Panc1 (cell line): ENCODE results near the gene SLC38A1. TPM values are rescaled to one million over a fixed set of nuclear protein-coding genes. Genes with fewer than 3 reads are reported as not detected.

Source experiments
- ATAC-seq: fragments of 200-7000 bp; cut with Tn5 transposase; 2 replicates; pipeline ENCODE4 v1.9.1; 2020; ENCODE audit warnings: mild to moderate bottlenecking, moderate library complexity
- BruUV-seq: library from RNA; stranded (reverse); fragments of 400-500 nt; replicated peaks from 2 replicates; lab custom pipeline; 2021; lab: Mats Ljungman, UMichigan
- CTCF ChIA-PET: fragments of 300-600 bp; sonication (Branson Sonifier 250); formaldehyde crosslinking; loops from one replicate; lab custom pipeline; 2022; ENCODE audit warnings: antibody characterized with exemption; lab: Charles Lee
- POLR2A ChIA-PET: fragments of 300-600 bp; sonication (Branson Sonifier 250); formaldehyde crosslinking; loops from one replicate; lab custom pipeline; 2022; ENCODE audit warnings: antibody characterized with exemption; lab: Charles Lee
- DNase-seq: peaks from one replicate; pipeline ENCODE4 v3.0.0-alpha.2; 2010; ENCODE audit warnings: low read depth, low spot score
- H3K27ac ChIP-seq: 2 replicates; pipeline ENCODE4 v1.5.1; 2011; ENCODE audit warnings: mild to moderate bottlenecking, low read length, inconsistent platforms
- H3K27me3 ChIP-seq: fragments of 200-500 bp; sonication (Bioruptor generic); 2 replicates; pipeline ENCODE4 v1.6.0; 2014; ENCODE audit warnings: low read length, inconsistent platforms; ENCODE audit not compliant: control insufficient read depth, insufficient read depth
- H3K36me3 ChIP-seq: fragments of 200-500 bp; sonication (Bioruptor generic); 2 replicates; pipeline ENCODE4 v1.5.1; 2014; ENCODE audit warnings: inconsistent platforms, mild to moderate bottlenecking, low read length, moderate library complexity; ENCODE audit not compliant: control insufficient read depth, insufficient read depth
- H3K4me1 ChIP-seq: 2 replicates; pipeline ENCODE4 v1.5.1; 2011; ENCODE audit warnings: inconsistent platforms, mild to moderate bottlenecking, low read length, moderate library complexity; ENCODE audit not compliant: control insufficient read depth, insufficient read depth
- H3K4me3 ChIP-seq, 2 experiments: 2 replicates each; pipeline ENCODE4 v1.5.1; 2011 to 2012; ENCODE audit warnings: low read depth in 2 of 2, low read length in 2 of 2, mild to moderate bottlenecking in 2 of 2, inconsistent platforms in 1 of 2, moderate library complexity in 1 of 2
- H3K9me3 ChIP-seq: fragments of 200-500 bp; sonication (Bioruptor generic); 2 replicates; pipeline ENCODE4 v1.5.1; 2014; ENCODE audit warnings: low read depth, mild to moderate bottlenecking, inconsistent platforms, low read length, moderate library complexity; ENCODE audit not compliant: control insufficient read depth, insufficient read depth
- POLR2AphosphoS5 ChIP-seq: IDR thresholded peaks from 2 replicates; pipeline ENCODE4 v1.6.1; 2012; ENCODE audit warnings: mild to moderate bottlenecking, low read depth, low read length, moderate library complexity
- SIN3A ChIP-seq: IDR thresholded peaks from 2 replicates; pipeline ENCODE4 v1.6.1; 2012; ENCODE audit warnings: low read depth, mild to moderate bottlenecking, low read length, moderate library complexity, borderline replicate concordance; ENCODE audit not compliant: insufficient read depth
- TCF7L2 ChIP-seq: IDR thresholded peaks from 2 replicates; pipeline ENCODE4 v1.6.1; 2011; ENCODE audit warnings: mild to moderate bottlenecking, low read depth, low read length, inconsistent platforms
- in situ Hi-C: cut with HindIII; loops from 2 replicates; pipeline ENCODE4 v1.10.0; 2016; ENCODE audit warnings: low sequenced_read_pairs, low pct_unique_long_range_greater_than_20kb
- intact Hi-C: fragments of 100-400 bp; cut with micrococcal nuclease; formaldehyde crosslinking; loops from one replicate; pipeline ENCODE4 v1.10.0; 2022; ENCODE audit not compliant: unreplicated experiment
- total RNA-seq: library from RNA; stranded (reverse); gene quantifications from one replicate; pipeline ENCODE4 v1.2.1, GENCODE V29; 2021; ENCODE audit not compliant: unreplicated experiment
- TF ChIP-seq, protein P1 (sequence below): fragments of 450-650 bp; IDR thresholded peaks from 2 replicates; pipeline ENCODE4 v1.5.1; 2017; ENCODE audit warnings: mild to moderate bottlenecking
- TF ChIP-seq, protein P2 (sequence below), 2 experiments: IDR thresholded peaks; 2 replicates each; pipeline ENCODE4 v1.6.1; 2011 to 2012; ENCODE audit warnings: low read depth in 2 of 2, control low read depth in 1 of 2, low read length in 1 of 2, mild to moderate bottlenecking in 1 of 2, moderate library complexity in 1 of 2; ENCODE audit not compliant: insufficient read depth in 1 of 2

Gene SLC38A1
- total RNA-seq, 1 experiment from 2014 or later = 127 TPM

DNA sequence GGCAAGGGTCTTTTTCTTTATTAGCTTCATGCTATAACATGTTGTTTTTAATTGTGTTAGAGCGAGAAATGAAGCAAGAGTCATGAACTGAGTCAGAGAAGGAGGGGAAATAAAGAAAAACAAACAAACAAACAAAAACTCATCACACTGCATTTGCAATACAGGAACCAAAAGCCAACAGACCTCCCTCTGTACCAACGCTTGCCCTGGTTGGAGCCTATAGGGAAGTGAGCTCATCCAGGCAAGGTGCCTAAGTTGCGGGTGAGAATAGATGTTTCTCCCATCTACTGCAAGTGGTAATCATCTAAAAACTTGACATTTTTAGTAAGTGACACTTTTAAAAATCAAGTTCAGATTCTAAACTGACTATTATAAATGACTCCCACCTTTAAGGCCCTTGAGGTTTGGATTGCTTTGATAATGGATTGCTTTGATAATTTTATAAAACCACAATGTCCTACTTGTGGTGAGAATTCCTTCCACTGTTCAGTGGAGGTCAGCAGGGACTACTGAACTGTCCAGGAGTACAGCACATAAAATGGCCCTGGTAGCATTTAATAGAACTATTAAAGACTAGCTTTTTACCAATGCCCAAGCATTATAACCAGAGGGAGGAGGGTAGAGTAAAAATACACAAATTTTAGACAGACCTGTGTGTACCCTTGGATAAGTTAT lies 31.3 kb downstream of the SLC38A1 start:
- intact Hi-C loops (no loop called here), in situ Hi-C loops (no loop called here)
- no peaks in the 10 kb centered on the region for H3K27me3 ChIP-seq
- no peaks in the 10 kb centered on the region; the same call in 1 of the 2 replicates for H3K36me3 ChIP-seq
- no peaks in the 10 kb centered on the region for H3K4me1 ChIP-seq
- BruUV-seq = no TSS peak
- ATAC-seq = no peak
- no peaks in the 10 kb centered on the region for H3K9me3 ChIP-seq
- no peak overlapping the region for H3K4me3 ChIP-seq
- ChIA-PET POLR2A (no interaction called here), CTCF (no interaction called here)
- DNase-seq = no peak
- H3K27ac ChIP-seq = no peak overlapping the region
- TF ChIP-seq, protein P1, sequence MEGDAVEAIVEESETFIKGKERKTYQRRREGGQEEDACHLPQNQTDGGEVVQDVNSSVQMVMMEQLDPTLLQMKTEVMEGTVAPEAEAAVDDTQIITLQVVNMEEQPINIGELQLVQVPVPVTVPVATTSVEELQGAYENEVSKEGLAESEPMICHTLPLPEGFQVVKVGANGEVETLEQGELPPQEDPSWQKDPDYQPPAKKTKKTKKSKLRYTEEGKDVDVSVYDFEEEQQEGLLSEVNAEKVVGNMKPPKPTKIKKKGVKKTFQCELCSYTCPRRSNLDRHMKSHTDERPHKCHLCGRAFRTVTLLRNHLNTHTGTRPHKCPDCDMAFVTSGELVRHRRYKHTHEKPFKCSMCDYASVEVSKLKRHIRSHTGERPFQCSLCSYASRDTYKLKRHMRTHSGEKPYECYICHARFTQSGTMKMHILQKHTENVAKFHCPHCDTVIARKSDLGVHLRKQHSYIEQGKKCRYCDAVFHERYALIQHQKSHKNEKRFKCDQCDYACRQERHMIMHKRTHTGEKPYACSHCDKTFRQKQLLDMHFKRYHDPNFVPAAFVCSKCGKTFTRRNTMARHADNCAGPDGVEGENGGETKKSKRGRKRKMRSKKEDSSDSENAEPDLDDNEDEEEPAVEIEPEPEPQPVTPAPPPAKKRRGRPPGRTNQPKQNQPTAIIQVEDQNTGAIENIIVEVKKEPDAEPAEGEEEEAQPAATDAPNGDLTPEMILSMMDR = no peak
- TF ChIP-seq SIN3A (no peak), TCF7L2 (no peak), POLR2AphosphoS5 (no peak)
- TF ChIP-seq, protein P2, sequence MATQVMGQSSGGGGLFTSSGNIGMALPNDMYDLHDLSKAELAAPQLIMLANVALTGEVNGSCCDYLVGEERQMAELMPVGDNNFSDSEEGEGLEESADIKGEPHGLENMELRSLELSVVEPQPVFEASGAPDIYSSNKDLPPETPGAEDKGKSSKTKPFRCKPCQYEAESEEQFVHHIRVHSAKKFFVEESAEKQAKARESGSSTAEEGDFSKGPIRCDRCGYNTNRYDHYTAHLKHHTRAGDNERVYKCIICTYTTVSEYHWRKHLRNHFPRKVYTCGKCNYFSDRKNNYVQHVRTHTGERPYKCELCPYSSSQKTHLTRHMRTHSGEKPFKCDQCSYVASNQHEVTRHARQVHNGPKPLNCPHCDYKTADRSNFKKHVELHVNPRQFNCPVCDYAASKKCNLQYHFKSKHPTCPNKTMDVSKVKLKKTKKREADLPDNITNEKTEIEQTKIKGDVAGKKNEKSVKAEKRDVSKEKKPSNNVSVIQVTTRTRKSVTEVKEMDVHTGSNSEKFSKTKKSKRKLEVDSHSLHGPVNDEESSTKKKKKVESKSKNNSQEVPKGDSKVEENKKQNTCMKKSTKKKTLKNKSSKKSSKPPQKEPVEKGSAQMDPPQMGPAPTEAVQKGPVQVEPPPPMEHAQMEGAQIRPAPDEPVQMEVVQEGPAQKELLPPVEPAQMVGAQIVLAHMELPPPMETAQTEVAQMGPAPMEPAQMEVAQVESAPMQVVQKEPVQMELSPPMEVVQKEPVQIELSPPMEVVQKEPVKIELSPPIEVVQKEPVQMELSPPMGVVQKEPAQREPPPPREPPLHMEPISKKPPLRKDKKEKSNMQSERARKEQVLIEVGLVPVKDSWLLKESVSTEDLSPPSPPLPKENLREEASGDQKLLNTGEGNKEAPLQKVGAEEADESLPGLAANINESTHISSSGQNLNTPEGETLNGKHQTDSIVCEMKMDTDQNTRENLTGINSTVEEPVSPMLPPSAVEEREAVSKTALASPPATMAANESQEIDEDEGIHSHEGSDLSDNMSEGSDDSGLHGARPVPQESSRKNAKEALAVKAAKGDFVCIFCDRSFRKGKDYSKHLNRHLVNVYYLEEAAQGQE (IDR thresholded peaks at IDR 0.05; ENCODE audit: insufficient read depth in 1 of 2, low read depth in 2 of 2, low read length in 1 of 2) = no peak

DNA sequence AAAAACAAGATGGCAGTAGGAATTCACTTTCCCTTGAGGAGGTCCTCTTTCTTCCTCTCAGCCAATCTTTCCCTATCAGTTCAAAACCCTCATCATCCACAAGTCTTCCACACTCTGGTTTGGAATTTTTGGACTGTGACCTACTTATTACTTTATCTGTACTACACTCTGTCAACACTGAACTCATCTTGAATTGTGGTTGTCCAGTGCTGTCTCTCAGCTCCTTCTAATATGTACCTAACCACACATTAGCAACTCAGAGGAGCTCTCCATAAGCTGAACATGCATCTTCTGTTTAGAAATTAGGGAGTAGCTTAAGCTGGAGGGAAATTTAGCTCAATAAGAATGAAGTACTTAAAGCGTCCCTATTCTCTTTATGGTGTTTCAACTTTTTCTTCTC lies 34.8 kb downstream of the SLC38A1 start:
- no peak for ATAC-seq
- Histone ChIP-seq H3K4me1 (no peaks in the 10 kb centered on the region), H3K27ac (no peak overlapping the region), H3K36me3 (0 out of 2 replicates have a peak, but pooled peaks cover 7% of the 10 kb centered on the region), H3K4me3 (no peak overlapping the region), H3K9me3 (no peaks in the 10 kb centered on the region), H3K27me3 (no peaks in the 10 kb centered on the region)
- intact Hi-C loops (no loop called here), in situ Hi-C loops (no loop called here)
- POLR2A ChIA-PET = interaction anchor here (0.7 kb wide), 1 partner anchor 34 kb away, joined by 3 read pairs; no protein-coding TSS in a partner anchor
- TF ChIP-seq TCF7L2 (no peak), POLR2AphosphoS5 (no peak), SIN3A (no peak)
- TF ChIP-seq, protein P2 (IDR thresholded peaks at IDR 0.05; ENCODE audit: insufficient read depth in 1 of 2, low read depth in 2 of 2, low read length in 1 of 2) = no peak
- TF ChIP-seq, protein P1 = no peak
- no TSS peak for BruUV-seq
- DNase-seq = no peak
- CTCF ChIA-PET = no interaction called here
